CD4-positive, alpha-beta memory T cell (primary cell): ENCODE data around the gene SULF2. TPM values are rescaled to one million over a fixed set of nuclear protein-coding genes. Genes with fewer than 3 reads are reported as not detected.

ENCODE experiments used
- CTCF ChIA-PET: fragments of 350-600 bp; sonication (Branson Sonifier 250); formaldehyde crosslinking; loops from one replicate; lab custom pipeline; 2021; ENCODE audit warnings: inconsistent platforms; ENCODE audit not compliant: partially characterized antibody; lab: Charles Lee
- POLR2A ChIA-PET: fragments of 350-600 bp; sonication (Branson Sonifier 250); formaldehyde crosslinking; loops from one replicate; lab custom pipeline; 2021; ENCODE audit not compliant: partially characterized antibody; lab: Charles Lee
- DNase-seq, 5 donors: peaks; one replicate each; pipeline versions ENCODE4 v3.0.0 to v3.0.0-alpha.2; 2020 to 2022; ENCODE audit warnings: mixed read lengths in 1 of 5
- H3K27ac ChIP-seq: one replicate; pipeline ENCODE4 v1.7.0; 2013; ENCODE audit warnings: low read depth, low read length
- H3K27me3 ChIP-seq: 2 replicates; pipeline ENCODE4 v1.7.0; 2013; ENCODE audit warnings: mild to moderate bottlenecking, low read length, moderate library complexity; ENCODE audit not compliant: insufficient read depth
- H3K36me3 ChIP-seq: 2 replicates; pipeline ENCODE4 v1.7.0; 2013; ENCODE audit warnings: mild to moderate bottlenecking, low read length, moderate library complexity; ENCODE audit not compliant: insufficient read depth
- H3K4me1 ChIP-seq: 2 replicates; pipeline ENCODE4 v1.7.0; 2013; ENCODE audit warnings: mild to moderate bottlenecking, low read length, moderate library complexity; ENCODE audit not compliant: insufficient read depth
- H3K4me3 ChIP-seq, 2 donors: one replicate each; pipeline ENCODE4 v1.7.0; 2013; ENCODE audit warnings: low read length in 2 of 2, mild to moderate bottlenecking in 1 of 2
- H3K9me3 ChIP-seq, 2 donors: one replicate each; pipeline ENCODE4 v1.7.0; 2013; ENCODE audit warnings: low read length in 2 of 2, control low read depth in 1 of 2; ENCODE audit not compliant: control insufficient read depth in 1 of 2
- H3K27ac Mint-ChIP-seq, 7 donors: one replicate each; pipeline ENCODE4 v1.8.0; 2020 to 2021; ENCODE audit warnings: mixed read lengths in 7 of 7, mild to moderate bottlenecking in 6 of 7, inconsistent platforms in 3 of 7, moderate library complexity in 3 of 7
- H3K27me3 Mint-ChIP-seq, 2 donors: one replicate each; pipeline ENCODE4 v1.8.0; 2020 to 2021; ENCODE audit warnings: mixed read lengths in 2 of 2
- H3K36me3 Mint-ChIP-seq, 2 donors: one replicate each; pipeline ENCODE4 v1.8.0; 2020 to 2021; ENCODE audit warnings: mixed read lengths in 2 of 2, inconsistent platforms in 1 of 2, mild to moderate bottlenecking in 1 of 2
- H3K4me1 Mint-ChIP-seq, 4 donors: one replicate each; pipeline ENCODE4 v1.8.0; 2020 to 2021; ENCODE audit warnings: mixed read lengths in 4 of 4, mild to moderate bottlenecking in 1 of 4
- H3K4me3 Mint-ChIP-seq, 8 donors: one replicate each; pipeline ENCODE4 v1.8.0; 2020 to 2021; ENCODE audit warnings: mixed read lengths in 8 of 8, mild to moderate bottlenecking in 7 of 8, moderate library complexity in 6 of 8, inconsistent platforms in 3 of 8
- H3K9me3 Mint-ChIP-seq, 8 donors: one replicate each; pipeline ENCODE4 v1.8.0; 2020 to 2021; ENCODE audit warnings: mixed read lengths in 8 of 8, mild to moderate bottlenecking in 5 of 8, inconsistent platforms in 3 of 8, moderate library complexity in 1 of 8
- intact Hi-C: fragments of 100-400 bp; cut with micrococcal nuclease; formaldehyde crosslinking; loops from one replicate; pipeline ENCODE4 v1.15.1; 2023
- polyA plus RNA-seq, 2 donors: library from polyadenylated mRNA; unstranded; fragments of 300-500 nt; fragmentation: Illumina TruSeq; gene quantifications; one replicate each; pipeline ENCODE4 v1.2.3, GENCODE V29; 2021
- total RNA-seq, 2 experiments: library from RNA; stranded (reverse); gene quantifications; one replicate each; pipeline ENCODE4 v1.2.3, GENCODE V29; 2021

The SULF2 gene
- total and polyA plus RNA-seq, 4 experiments from 2014 or later = 0.16 to 1.3 (median 0.55) TPM

DNA sequence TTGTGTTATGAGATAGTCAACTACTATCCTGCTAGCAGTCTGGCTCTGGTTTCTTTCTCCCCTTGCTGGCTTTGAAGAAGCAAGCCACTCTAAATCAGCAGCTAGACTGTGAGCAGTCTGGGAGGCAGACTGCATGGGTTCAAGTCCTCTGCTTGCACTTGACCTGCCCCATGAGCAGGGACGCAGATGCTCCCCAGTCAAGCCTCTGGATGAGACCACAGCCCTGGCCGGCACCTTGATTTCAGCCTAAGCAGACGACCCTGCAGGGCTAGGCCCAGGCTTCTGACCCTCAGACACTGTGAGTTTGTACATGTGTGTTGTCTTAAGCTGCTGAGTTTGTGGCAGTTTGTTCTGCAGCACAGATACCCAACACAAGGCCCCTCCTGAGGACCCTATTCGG is 105.8 kb downstream of the SULF2 start:
- intact Hi-C loops = no loop called here
- H3K9me3 ChIP-seq = no peaks in the 10 kb centered on the region
- no peaks in the 10 kb centered on the region for H3K4me1 ChIP-seq
- Mint-ChIP-seq H3K9me3 (peaks cover 0 to 2% (median 0%) of the 10 kb centered on the region in 8 donors), H3K4me3 (peak overlapping the region in 1 of 8 donors; percentile 3), H3K27me3 (no peaks in the 10 kb centered on the region), H3K36me3 (no peaks in the 10 kb centered on the region), H3K27ac (no peak overlapping the region), H3K4me1 (peaks cover 0 to 2% (median 0%) of the 10 kb centered on the region in 4 donors)
- no peaks in the 10 kb centered on the region for H3K36me3 ChIP-seq
- no peak overlapping the region for H3K27ac ChIP-seq
- H3K4me3 ChIP-seq = no peak overlapping the region
- CTCF ChIA-PET = interaction anchor here (7.3 kb wide), 1 partner anchor 943 kb away, joined by 78 read pairs; no protein-coding TSS in a partner anchor
- no peak for DNase-seq
- H3K27me3 ChIP-seq = no peaks in the 10 kb centered on the region
- POLR2A ChIA-PET = no interaction called here

DNA sequence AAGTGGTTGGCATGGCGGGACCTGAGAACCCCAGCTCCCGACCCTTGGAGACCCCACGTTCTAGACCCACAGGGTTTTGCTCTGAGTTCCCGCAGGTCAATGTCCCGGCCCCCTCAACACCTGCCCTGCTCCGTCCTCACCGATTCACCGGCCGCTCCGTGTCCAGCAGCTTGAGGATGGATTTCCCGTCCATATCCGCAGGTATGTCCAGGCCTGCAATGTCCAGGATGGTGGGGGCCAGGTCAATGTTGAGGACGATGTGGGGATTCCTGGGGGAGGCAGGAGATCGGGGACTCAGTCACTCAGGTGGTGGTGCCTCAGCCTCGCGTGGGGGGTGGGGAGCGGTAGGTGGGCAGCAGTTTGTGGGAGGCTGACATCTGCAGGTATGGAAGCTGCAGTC is 106.7 kb downstream of the SULF2 start:
- H3K4me3 ChIP-seq = no peak overlapping the region
- DNase-seq = no peak
- peaks cover 0 to 2% (median 0%) of the 10 kb centered on the region in 8 donors for H3K9me3 Mint-ChIP-seq
- H3K9me3 ChIP-seq = no peaks in the 10 kb centered on the region
- no peaks in the 10 kb centered on the region for H3K4me1 ChIP-seq
- H3K4me3 Mint-ChIP-seq = no peak overlapping the region
- H3K36me3 ChIP-seq = no peaks in the 10 kb centered on the region
- peak overlapping the region in 1 of 7 donors; percentile 42 for H3K27ac Mint-ChIP-seq
- H3K27me3 ChIP-seq = no peaks in the 10 kb centered on the region
- ChIA-PET CTCF (interaction anchor here (0.6 to 7.3 kb wide), 5 partner anchors 16 to 969 kb away, joined by 3 to 78 read pairs (median 5); no protein-coding TSS in a partner anchor), POLR2A (no interaction called here)
- no peaks in the 10 kb centered on the region for H3K27me3 Mint-ChIP-seq
- no peak overlapping the region for H3K27ac ChIP-seq
- H3K36me3 Mint-ChIP-seq = no peaks in the 10 kb centered on the region
- intact Hi-C loops = loop anchor here (1.0 kb wide), 1 partner anchor 943 kb away; no protein-coding TSS in a partner anchor
- peaks cover 0 to 2% (median 0%) of the 10 kb centered on the region in 4 donors for H3K4me1 Mint-ChIP-seq

- Histone ChIP-seq H3K4me3 (no peak overlapping the region), H3K27ac (no peak overlapping the region), H3K36me3 (no peaks in the 10 kb centered on the region), H3K9me3 (no peaks in the 10 kb centered on the region), H3K4me1 (no peaks in the 10 kb centered on the region), H3K27me3 (no peaks in the 10 kb centered on the region)
- H3K4me1 Mint-ChIP-seq = peaks cover 0 to 2% (median 0%) of the 10 kb centered on the region in 4 donors
- H3K4me3 Mint-ChIP-seq = no peak overlapping the region
- intact Hi-C loops = loop anchor here (1.0 kb wide), 1 partner anchor 943 kb away; no protein-coding TSS in a partner anchor
- POLR2A ChIA-PET = no interaction called here
- H3K27ac Mint-ChIP-seq = peak overlapping the region in 1 of 7 donors; percentile 53
- H3K36me3 Mint-ChIP-seq = no peaks in the 10 kb centered on the region
- H3K9me3 Mint-ChIP-seq = peaks cover 0 to 3% (median 0%) of the 10 kb centered on the region in 8 donors
- CTCF ChIA-PET = interaction anchor here (0.6 to 7.3 kb wide), 6 partner anchors 14 to 969 kb away, joined by 3 to 78 read pairs (median 4); no protein-coding TSS in a partner anchor
- DNase-seq = peak; percentile 33 to 53 (median 47)
- no peaks in the 10 kb centered on the region for H3K27me3 Mint-ChIP-seq
These were observed 107.4 kb downstream of the SULF2 start for GRCh38 chr20:47677635-47678453.

- intact Hi-C loops = no loop called here
- POLR2A ChIA-PET = no interaction called here
These were observed 108.2 kb downstream of the SULF2 start for GRCh38 chr20:47676912-47677634.

DNA sequence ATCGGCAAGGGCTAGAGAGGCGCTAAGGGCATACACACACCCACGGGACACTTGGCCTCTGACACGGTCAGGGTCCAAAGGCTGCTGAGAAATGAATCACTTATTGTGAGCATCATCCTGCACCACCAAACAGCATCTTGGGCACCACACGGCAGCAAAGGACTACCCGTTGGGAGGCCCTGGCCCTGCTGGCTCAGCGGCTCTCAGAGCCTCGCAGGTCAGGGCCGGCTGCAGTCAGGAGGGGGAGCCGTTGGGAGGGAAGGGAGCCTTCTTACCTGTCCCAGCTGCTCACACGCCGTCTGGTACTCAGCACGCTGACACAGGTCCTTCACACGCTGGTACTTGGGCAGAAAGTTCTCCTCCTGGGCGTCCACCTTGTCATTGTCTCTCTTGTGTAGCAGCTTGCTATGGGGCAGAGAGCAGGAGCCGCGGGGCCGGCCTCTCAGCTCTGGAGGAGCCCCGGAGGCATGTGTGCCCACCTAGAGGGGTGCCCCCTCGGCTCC is 109.0 kb downstream of the SULF2 start:
- H3K27me3 ChIP-seq = no peaks in the 10 kb centered on the region
- H3K4me3 Mint-ChIP-seq = no peak overlapping the region
- peaks cover 0 to 5% (median 0%) of the 10 kb centered on the region in 8 donors for H3K9me3 Mint-ChIP-seq
- peaks cover 0 to 2% (median 0%) of the 10 kb centered on the region in 4 donors for H3K4me1 Mint-ChIP-seq
- H3K9me3 ChIP-seq = no peaks in the 10 kb centered on the region
- no peaks in the 10 kb centered on the region for H3K36me3 Mint-ChIP-seq
- H3K27ac Mint-ChIP-seq = no peak overlapping the region
- POLR2A ChIA-PET = no interaction called here
- H3K27ac ChIP-seq = no peak overlapping the region
- no peak overlapping the region for H3K4me3 ChIP-seq
- CTCF ChIA-PET = interaction anchor here (1.4 to 7.3 kb wide), 2 partner anchors 12 to 946 kb away, joined by 4 to 78 read pairs; no protein-coding TSS in a partner anchor
- H3K4me1 ChIP-seq = no peaks in the 10 kb centered on the region
- H3K27me3 Mint-ChIP-seq = no peaks in the 10 kb centered on the region
- H3K36me3 ChIP-seq = no peaks in the 10 kb centered on the region
- no peak for DNase-seq
- intact Hi-C loops = no loop called here

More at GRCh38 chr20:47676912-47677634, 108.2 kb downstream of the SULF2 start:
- H3K4me1 Mint-ChIP-seq = peaks cover 0 to 2% (median 0%) of the 10 kb centered on the region in 4 donors
- peaks cover 0 to 5% (median 0%) of the 10 kb centered on the region in 8 donors for H3K9me3 Mint-ChIP-seq
- no peaks in the 10 kb centered on the region for H3K27me3 ChIP-seq
- CTCF ChIA-PET = interaction anchor here (1.1 to 7.3 kb wide), 5 partner anchors 13 to 945 kb away, joined by 3 to 78 read pairs (median 5); no protein-coding TSS in a partner anchor
- H3K4me1 ChIP-seq = no peaks in the 10 kb centered on the region
- no peak overlapping the region for H3K4me3 Mint-ChIP-seq
- H3K36me3 ChIP-seq = no peaks in the 10 kb centered on the region
- H3K4me3 ChIP-seq = no peak overlapping the region
- H3K27me3 Mint-ChIP-seq = no peaks in the 10 kb centered on the region
- no peaks in the 10 kb centered on the region for H3K9me3 ChIP-seq
- H3K27ac ChIP-seq = no peak overlapping the region
- no peak for DNase-seq
- no peak overlapping the region for H3K27ac Mint-ChIP-seq
- H3K36me3 Mint-ChIP-seq = no peaks in the 10 kb centered on the region

- POLR2A ChIA-PET = no interaction called here
These were observed 109.8 kb downstream of the SULF2 start for GRCh38 chr20:47675190-47676142.

More at GRCh38 chr20:47675190-47676142, 109.8 kb downstream of the SULF2 start:
- H3K4me3 Mint-ChIP-seq = no peak overlapping the region
- peaks cover 0 to 5% (median 0%) of the 10 kb centered on the region in 8 donors for H3K9me3 Mint-ChIP-seq
- DNase-seq = no peak
- Histone ChIP-seq H3K9me3 (no peaks in the 10 kb centered on the region), H3K27me3 (no peaks in the 10 kb centered on the region), H3K4me3 (no peak overlapping the region), H3K27ac (no peak overlapping the region), H3K36me3 (no peaks in the 10 kb centered on the region), H3K4me1 (no peaks in the 10 kb centered on the region)
- peaks cover 0 to 2% (median 0%) of the 10 kb centered on the region in 4 donors for H3K4me1 Mint-ChIP-seq
- CTCF ChIA-PET = interaction anchor here (1.2 to 7.3 kb wide), 4 partner anchors 11 to 947 kb away, joined by 3 to 78 read pairs (median 4); no protein-coding TSS in a partner anchor
- peak overlapping the region in 1 of 7 donors; percentile 37 for H3K27ac Mint-ChIP-seq
- no peaks in the 10 kb centered on the region for H3K36me3 Mint-ChIP-seq
- no peaks in the 10 kb centered on the region for H3K27me3 Mint-ChIP-seq
- intact Hi-C loops = no loop called here
